ENCODE measurements around the gene CCDC15.

DNA sequence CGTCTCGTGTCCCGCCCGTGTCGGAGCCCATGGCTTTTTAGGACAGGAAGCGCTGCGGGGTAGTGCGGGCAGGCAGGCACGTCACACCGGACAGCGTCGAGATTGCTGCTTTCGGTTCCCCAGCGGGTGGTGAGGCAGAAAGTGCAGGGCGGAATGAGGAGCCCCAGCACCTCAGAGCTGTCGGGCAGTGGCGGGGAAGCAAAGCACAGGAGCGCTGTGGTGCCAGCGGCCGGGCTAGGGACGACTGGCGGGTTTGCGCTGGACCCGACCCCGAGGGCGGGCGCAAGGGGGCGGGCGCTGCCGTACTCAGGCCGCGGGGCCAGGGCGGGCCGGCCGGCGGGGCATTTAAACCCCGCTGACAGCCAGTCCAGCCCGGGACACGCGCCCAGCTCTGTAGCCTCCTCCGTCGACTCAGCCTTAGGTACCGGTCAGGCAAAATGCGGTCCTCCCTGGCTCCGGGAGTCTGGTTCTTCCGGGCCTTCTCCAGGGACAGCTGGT lies 109.0 kb downstream of the CCDC15 start, which contains the start of gene SLC37A2:
- TF ChIP-seq, protein P1, sequence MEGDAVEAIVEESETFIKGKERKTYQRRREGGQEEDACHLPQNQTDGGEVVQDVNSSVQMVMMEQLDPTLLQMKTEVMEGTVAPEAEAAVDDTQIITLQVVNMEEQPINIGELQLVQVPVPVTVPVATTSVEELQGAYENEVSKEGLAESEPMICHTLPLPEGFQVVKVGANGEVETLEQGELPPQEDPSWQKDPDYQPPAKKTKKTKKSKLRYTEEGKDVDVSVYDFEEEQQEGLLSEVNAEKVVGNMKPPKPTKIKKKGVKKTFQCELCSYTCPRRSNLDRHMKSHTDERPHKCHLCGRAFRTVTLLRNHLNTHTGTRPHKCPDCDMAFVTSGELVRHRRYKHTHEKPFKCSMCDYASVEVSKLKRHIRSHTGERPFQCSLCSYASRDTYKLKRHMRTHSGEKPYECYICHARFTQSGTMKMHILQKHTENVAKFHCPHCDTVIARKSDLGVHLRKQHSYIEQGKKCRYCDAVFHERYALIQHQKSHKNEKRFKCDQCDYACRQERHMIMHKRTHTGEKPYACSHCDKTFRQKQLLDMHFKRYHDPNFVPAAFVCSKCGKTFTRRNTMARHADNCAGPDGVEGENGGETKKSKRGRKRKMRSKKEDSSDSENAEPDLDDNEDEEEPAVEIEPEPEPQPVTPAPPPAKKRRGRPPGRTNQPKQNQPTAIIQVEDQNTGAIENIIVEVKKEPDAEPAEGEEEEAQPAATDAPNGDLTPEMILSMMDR (IDR thresholded peaks at IDR 0.05), result no peak
- no peak for TF ChIP-seq EZH2 (IDR thresholded peaks at IDR 0.05; ENCODE audit: borderline replicate concordance, insufficient read depth, low read depth, low read length, poor library complexity, severe bottlenecking)

Data from B cell (primary cell).